ENCODE data around the gene EOMES. TPM values are rescaled to one million over a fixed set of nuclear protein-coding genes. Genes with fewer than 3 reads are reported as not detected.

The EOMES gene
- total and polyA plus RNA-seq, 2 of the 8 experiments (the other 6 are each of a cell fraction or from before 2014, with no cell fraction given): 0.09 to 0.47 TPM

DNA sequence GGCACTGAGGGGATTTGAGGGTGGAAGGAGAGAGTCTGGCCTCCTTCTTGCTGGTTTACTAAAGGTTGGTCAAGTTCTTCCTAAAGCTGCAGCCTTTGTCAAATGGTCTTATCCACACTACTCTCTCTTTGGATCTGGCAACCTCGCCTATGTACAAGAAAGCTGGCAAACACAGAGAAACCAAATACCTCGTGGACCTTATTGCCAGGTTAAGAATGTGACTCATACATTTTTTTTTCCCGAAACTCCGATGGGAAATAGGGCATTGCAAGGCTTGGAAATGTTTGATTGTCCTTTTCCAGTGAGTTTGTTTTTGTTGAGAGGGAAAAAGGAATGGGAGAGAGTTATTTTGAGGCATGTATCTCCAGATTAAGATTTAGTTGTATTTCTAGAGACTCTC lies 13.9 kb downstream of the EOMES start:
- H3K36me3 ChIP-seq (ENCODE audit: control insufficient read depth in 2 of 4, insufficient read depth in 4 of 4, low read length in 3 of 4): no peaks in the 10 kb centered on the region
- no peak overlapping the region for H3K56ac ChIP-seq (replicated peaks; ENCODE audit: insufficient read length, low read depth, low read length)
- H4K20me1 ChIP-seq (replicated peaks in 1 of 2; ENCODE audit: control insufficient read depth in 1 of 2, insufficient read depth in 2 of 2, low read length in 2 of 2): no peaks in the 10 kb centered on the region
- POLR2A ChIA-PET (ENCODE audit: partially characterized antibody): no interaction called here
- no peak overlapping the region for H3K18ac ChIP-seq (ENCODE audit: extremely low read depth, low read length)
- H2BK12ac ChIP-seq (ENCODE audit: low read depth, low read length): no peak overlapping the region
- no peak for DNase-seq (ENCODE audit: low read depth in 1 of 2, low spot score in 2 of 2)
- no peaks in the 10 kb centered on the region for H3K79me1 ChIP-seq (ENCODE audit: low read depth, low read length)
- no peak overlapping the region for H2BK5ac ChIP-seq (ENCODE audit: low read depth, low read length)
- H2BK20ac ChIP-seq (ENCODE audit: low read length): no peak overlapping the region
- H3K4ac ChIP-seq (replicated peaks; ENCODE audit: insufficient read length, low read depth, low read length): no peak overlapping the region
- TF ChIP-seq CHD1 (IDR thresholded peaks at IDR 0.05; ENCODE audit: low read depth, low read length): no peak
- no peak overlapping the region for H3K27ac ChIP-seq (ENCODE audit: low read depth, low read length)
- H3K4me3 ChIP-seq (ENCODE audit: extremely low read depth in 1 of 4, insufficient read depth in 2 of 4, low read depth in 3 of 4, low read length in 4 of 4): no peak overlapping the region
- no peak overlapping the region for H3K4me2 ChIP-seq (ENCODE audit: insufficient read depth in 1 of 2, low read depth in 2 of 2, low read length in 2 of 2)
- H3K79me2 ChIP-seq (ENCODE audit: control insufficient read depth in 1 of 2, insufficient read depth in 2 of 2, low read length in 2 of 2): no peaks in the 10 kb centered on the region
- no peak overlapping the region for H2BK15ac ChIP-seq (ENCODE audit: low read length)
- H4K91ac ChIP-seq (replicated peaks; ENCODE audit: insufficient read length, low read length): no peak overlapping the region
- FAIRE-seq: no peak
- WGBS, 2 experiments (ENCODE audit: extremely low coverage in 1 of 2, insufficient coverage in 1 of 2, insufficient read length in 1 of 2, insufficient replicate concordance in 2 of 2, low coverage in 1 of 2, low lambda C conversion rate in 2 of 2, missing lambda C conversion rate in 1 of 2): 87% methylated on average over 4 of the region's 4 CpGs; no CpG with 5 or more reads in 1 of the 2 experiments
- H2BK120ac ChIP-seq (replicated peaks; ENCODE audit: low read depth, low read length): no peak overlapping the region
- H3K27me3 ChIP-seq (replicated peaks in 1 of 4; ENCODE audit: control insufficient read depth in 3 of 4, extremely low read depth in 1 of 4, insufficient read depth in 3 of 4, low read length in 3 of 4): peaks cover 11 to 20% (median 15%) of the 10 kb centered on the region in 4 experiments
- H2AFZ ChIP-seq (ENCODE audit: low read length): no peak overlapping the region
- CTCF ChIA-PET (ENCODE audit: partially characterized antibody): interaction anchor here (1.1 kb wide), 1 partner anchor 614 kb away, joined by 3 read pairs; no protein-coding TSS in a partner anchor
- H3K9me3 ChIP-seq (ENCODE audit: insufficient read depth in 2 of 2, low read depth in 1 of 2, low read length in 1 of 2): no peaks in the 10 kb centered on the region
- no peak overlapping the region for H4K8ac ChIP-seq (ENCODE audit: extremely low read depth, insufficient read depth, low read length)
- no peak overlapping the region for H2AK5ac ChIP-seq (ENCODE audit: low read depth, low read length)
- H4K5ac ChIP-seq (ENCODE audit: insufficient read length, low read depth, low read length): no peak overlapping the region
- no peak overlapping the region for H3K23ac ChIP-seq (ENCODE audit: insufficient read length)
- H3K23me2 ChIP-seq (ENCODE audit: low read depth, low read length): peaks cover 5% of the 10 kb centered on the region; the same call in 1 of the 2 replicates
- H3K14ac ChIP-seq (ENCODE audit: insufficient read length): no peak overlapping the region
- H3K4me1 ChIP-seq (replicated peaks in 1 of 4; ENCODE audit: control insufficient read depth in 3 of 4, insufficient read depth in 4 of 4, low read length in 3 of 4): peaks cover 0 to 7% (median 5%) of the 10 kb centered on the region in 4 experiments; a peak in 5 of 7 replicates
- H3K9ac ChIP-seq (replicated peaks in 1 of 4; ENCODE audit: extremely low read depth in 1 of 4, low read depth in 3 of 4, low read length in 3 of 4): no peak overlapping the region

Measured in H1 (cell line).